Kidney epithelial cell (primary cell): Measurements from ENCODE around the gene AGT. TPM values are rescaled to one million over a fixed set of nuclear protein-coding genes. Genes with fewer than 3 reads are reported as not detected.

ENCODE experiments used
- DNase-seq: peaks from one replicate; pipeline ENCODE4 v3.0.0-alpha.2; 2010; ENCODE audit warnings: low read depth
- H3K27me3 ChIP-seq: 2 replicates; pipeline ENCODE4 v1.6.0; 2011; ENCODE audit warnings: low read length; ENCODE audit not compliant: control insufficient read depth, insufficient read depth
- H3K36me3 ChIP-seq: 2 replicates; pipeline ENCODE4 v1.5.1; 2011; ENCODE audit warnings: low read length; ENCODE audit not compliant: control insufficient read depth, insufficient read depth
- H3K4me3 ChIP-seq: 2 replicates; pipeline ENCODE4 v1.5.1; 2011; ENCODE audit warnings: low read depth, mild to moderate bottlenecking, control low read depth, low read length
- total RNA-seq: library from RNA; depleted of rRNA; stranded (reverse); fragments of >200 nt; gene quantifications from 2 replicates; pipeline ENCODE4 v1.2.3, GENCODE V29; 2015
- TF ChIP-seq, protein P1 (sequence below): IDR thresholded peaks from 2 replicates; pipeline ENCODE4 v1.5.1; 2011; ENCODE audit warnings: mild to moderate bottlenecking, moderate library complexity, low read length, control low read depth, inconsistent platforms; ENCODE audit not compliant: insufficient read depth, poor library complexity, severe bottlenecking

The AGT gene
- total RNA-seq, 1 donor from 2014 or later = 3.9 TPM

DNA sequence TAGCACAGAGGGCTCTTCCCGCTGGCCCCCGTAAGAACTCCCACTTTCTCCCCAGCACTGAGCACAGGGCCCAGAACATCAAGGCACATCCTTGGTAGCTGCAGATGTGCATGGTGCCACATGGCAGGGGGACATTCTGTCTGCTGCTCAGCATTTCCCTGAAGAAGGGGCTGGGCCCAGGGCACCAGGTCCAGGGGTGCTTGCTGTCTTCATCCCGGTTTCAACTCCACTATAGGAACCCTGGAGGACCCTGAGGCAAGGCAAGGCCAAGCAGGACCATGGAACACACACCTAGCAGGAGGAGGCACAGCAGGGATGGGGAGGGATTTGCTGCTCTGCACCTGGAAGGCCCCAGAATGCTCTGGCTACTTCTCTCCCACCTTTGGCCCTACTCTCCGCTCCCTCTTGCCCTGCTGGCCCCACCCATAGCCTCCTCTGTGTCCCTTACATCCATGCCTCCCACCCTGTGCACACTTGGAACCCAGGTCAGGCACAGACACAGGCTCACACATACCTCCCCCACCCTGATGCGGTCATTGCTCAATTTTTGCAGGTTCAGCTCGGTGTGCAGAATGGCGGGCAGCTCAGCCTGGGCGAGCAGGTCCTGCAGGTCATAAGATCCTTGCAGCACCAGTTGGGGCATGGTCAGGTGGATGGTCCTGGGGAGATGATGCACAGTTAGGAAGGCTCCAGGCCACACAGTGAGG lies 10.1 kb downstream of the AGT start:
- no peaks in the 10 kb centered on the region for H3K27me3 ChIP-seq
- no peaks in the 10 kb centered on the region for H3K36me3 ChIP-seq
- TF ChIP-seq, protein P1, sequence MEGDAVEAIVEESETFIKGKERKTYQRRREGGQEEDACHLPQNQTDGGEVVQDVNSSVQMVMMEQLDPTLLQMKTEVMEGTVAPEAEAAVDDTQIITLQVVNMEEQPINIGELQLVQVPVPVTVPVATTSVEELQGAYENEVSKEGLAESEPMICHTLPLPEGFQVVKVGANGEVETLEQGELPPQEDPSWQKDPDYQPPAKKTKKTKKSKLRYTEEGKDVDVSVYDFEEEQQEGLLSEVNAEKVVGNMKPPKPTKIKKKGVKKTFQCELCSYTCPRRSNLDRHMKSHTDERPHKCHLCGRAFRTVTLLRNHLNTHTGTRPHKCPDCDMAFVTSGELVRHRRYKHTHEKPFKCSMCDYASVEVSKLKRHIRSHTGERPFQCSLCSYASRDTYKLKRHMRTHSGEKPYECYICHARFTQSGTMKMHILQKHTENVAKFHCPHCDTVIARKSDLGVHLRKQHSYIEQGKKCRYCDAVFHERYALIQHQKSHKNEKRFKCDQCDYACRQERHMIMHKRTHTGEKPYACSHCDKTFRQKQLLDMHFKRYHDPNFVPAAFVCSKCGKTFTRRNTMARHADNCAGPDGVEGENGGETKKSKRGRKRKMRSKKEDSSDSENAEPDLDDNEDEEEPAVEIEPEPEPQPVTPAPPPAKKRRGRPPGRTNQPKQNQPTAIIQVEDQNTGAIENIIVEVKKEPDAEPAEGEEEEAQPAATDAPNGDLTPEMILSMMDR = no peak
- no peak overlapping the region for H3K4me3 ChIP-seq
- DNase-seq = no peak

DNA sequence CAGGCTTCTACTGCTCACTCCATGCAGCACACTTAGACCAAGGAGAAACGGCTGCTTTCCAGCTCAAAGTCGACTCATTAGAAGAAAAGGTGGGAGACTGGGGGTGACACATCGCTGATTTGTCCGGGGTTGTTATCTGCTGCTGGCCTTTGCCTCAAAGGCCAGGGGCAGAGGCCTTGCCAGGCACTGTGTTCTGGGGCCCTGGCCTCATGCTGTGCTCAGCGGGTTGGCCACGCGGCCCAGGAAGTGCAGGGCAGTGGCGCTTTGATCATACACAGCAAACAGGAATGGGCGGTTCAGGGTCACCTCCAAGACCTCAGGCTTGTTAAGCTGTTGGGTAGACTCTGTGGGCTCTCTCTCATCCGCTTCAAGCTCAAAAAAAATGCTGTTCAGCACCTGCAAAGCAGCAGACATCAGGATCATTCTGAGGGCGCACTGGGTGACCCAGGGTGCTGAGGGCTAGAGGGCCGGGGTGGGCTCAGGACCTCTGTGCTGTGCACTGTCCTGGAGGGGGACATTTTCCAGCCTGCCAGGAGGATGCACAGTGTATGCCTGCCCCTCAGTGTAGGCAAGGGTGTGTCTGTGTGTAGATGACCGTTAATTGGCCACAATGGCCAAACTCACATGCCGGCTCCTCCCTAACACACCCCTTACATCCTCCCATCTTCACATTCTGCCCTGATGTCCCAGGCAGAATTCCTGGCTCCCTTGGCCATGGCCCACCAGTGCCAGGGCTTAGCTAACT lies 10.8 kb downstream of the AGT start:
- Histone ChIP-seq H3K36me3 (no peaks in the 10 kb centered on the region), H3K27me3 (no peaks in the 10 kb centered on the region), H3K4me3 (no peak overlapping the region)
- TF ChIP-seq, protein P1 = no peak
- no peak for DNase-seq

DNA sequence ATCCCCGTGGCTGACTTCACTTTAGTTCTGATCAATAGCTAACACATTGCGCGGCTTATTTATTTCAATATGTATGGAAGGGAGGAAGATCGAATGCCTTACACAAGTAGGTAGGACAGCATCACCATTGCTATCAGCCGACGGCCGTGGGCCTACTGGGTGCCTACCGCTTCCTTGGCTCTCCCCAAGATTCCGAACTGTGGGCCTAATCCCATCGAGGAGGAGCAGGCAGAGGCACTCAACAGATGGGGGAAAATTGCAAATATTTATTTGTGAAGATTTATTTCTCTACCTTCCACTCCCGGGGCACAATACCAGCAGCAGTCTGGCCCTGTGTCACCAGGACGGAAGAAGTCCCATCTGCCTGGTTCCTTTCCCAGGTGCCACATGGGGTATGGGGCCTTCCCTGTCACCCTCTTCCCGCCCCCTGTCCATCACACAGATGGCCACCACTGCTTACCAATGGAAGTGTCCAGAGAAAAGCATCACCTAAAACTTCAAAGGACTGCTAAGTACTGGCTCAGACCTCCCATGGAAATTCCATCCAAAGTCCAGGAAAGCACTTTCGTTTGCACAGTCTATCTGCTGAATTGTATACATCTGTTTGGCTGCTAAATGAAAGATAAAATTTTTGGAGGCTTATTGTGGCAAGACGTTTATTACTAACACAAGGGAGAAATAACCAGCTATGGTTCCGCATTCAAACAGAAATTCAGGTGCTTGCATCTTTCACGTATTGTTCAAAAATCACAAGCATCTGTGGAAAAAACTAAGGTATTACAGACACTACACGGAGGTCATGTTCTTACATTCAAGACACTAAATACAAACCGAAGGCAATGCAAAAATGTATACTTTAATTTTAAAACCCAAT lies 11.8 kb downstream of the AGT start:
- no peak overlapping the region for H3K4me3 ChIP-seq
- H3K27me3 ChIP-seq = no peaks in the 10 kb centered on the region
- no peak for DNase-seq
- H3K36me3 ChIP-seq = no peaks in the 10 kb centered on the region
- TF ChIP-seq, protein P1 = no peak

DNA sequence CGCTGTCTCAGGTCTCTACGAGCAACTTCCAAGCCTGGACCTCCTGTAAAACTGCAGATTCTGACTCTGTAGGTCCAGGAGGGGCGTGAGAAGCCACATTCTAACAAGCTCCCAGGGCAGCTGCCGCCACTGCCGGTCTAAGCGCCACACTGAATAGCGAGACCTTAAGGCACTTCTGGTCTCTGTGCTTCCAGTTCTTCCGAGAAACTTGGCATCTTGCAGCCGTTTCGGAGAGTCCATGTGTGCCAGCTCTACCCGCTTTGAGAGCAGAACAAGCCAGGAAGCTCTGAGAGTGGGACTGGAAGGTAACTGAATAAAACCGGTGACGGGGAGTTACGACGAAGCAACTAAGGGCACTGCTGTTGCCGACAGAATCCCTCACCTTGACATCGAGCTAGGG lies 12.5 kb downstream of the AGT start:
- TF ChIP-seq, protein P1 = no peak
- H3K36me3 ChIP-seq = no peaks in the 10 kb centered on the region
- H3K4me3 ChIP-seq = no peak overlapping the region
- DNase-seq = no peak
- H3K27me3 ChIP-seq = no peaks in the 10 kb centered on the region

DNA sequence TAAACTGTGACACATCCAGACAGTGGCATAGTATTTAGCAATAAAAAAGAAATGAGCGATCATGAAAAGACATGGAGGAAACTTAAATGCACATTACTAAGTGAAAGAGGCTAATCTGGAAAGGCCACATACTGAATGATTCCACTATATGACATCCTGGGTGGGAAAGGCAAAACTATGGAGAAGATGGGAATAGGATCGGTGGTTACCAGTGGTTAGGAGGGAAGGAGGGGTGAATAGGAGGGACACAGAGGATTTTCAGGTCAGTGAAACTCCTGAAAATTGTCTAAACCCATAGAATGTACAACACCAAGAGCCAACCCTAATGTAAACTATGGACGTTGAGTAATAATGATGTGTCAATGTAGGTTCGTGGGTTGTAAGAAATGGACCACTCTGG lies 13.8 kb downstream of the AGT start:
- DNase-seq = no peak
- Histone ChIP-seq H3K4me3 (no peak overlapping the region), H3K27me3 (no peaks in the 10 kb centered on the region), H3K36me3 (no peaks in the 10 kb centered on the region)
- TF ChIP-seq, protein P1 = no peak
